ENCODE results near the gene FUBP3. TPM values are rescaled to one million over a fixed set of nuclear protein-coding genes. Genes with fewer than 3 reads are reported as not detected.

Gene FUBP3
- polyA plus RNA-seq, 3 donors from 2014 or later = 14.3 to 34.2 (median 16.3) TPM

Other genes starting within 250 kb of the FUBP3 start
- not detected for gene ASS1, start 134.6 kb upstream of the FUBP3 start, polyA plus RNA-seq
- 1 to 10 TPM in 1 of 3 donors, not detected in 2; 1.0 TPM for gene PRDM12, start 85.0 kb downstream of the FUBP3 start, polyA plus RNA-seq
- 10 to 100 TPM; 12.9 to 27.4 (median 20.0) TPM for gene EXOSC2, start 114.2 kb downstream of the FUBP3 start, polyA plus RNA-seq